Measurements from ENCODE around the gene CNNM3. TPM values are rescaled to one million over a fixed set of nuclear protein-coding genes. Genes with fewer than 3 reads are reported as not detected.

CNNM3 gene
- total and polyA plus RNA-seq, 12 donors, result 4.0 to 18.3 (median 13.1) TPM

DNA sequence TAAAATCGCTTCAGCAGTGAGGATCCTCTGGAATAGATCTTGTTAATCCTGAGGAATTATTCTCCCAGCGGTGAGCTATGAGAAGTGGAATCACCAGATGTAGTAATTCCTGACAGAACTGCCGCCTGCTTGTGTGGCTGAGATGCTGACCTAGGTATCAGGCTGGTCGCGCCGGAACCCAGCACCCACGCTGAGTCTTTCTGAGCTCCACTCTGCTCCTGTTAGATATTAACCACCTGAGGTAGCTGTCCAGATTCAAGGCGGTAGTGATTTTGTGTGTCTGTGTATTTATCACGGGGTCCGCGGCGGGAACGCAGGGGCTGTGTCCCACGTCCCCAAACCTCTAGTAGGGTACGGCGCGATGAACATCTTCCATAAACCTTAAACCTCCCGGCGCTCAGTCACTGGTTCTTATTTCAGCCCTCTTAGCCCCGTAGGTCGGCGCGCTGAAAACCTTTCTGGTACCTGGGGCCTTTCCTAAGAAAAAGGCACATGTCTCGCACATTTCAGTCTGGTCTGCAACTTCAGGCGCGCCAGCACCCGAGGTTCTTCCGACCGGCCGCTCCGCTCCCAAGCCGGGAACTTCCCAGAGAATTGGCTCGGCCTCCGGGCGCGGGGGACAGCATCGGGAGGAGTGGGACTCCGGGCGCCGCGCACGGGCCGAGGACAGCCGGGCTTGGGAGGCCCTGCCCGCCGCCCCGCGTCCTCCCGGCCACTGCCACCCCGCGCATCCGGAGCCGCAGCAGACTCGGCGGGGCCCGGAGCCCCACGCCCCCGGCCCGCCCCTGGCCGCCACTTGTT is 542 bp upstream of the CNNM3 start:
- ATAC-seq (no peak), DNase-seq (no peak)
- H3K4me3 ChIP-seq, result peak overlapping the region; percentile 20 to 96 (median 84)
- intact Hi-C loops (cut with DNase I), result loop anchor here in 4 of 10 donors (5.0 to 10.0 kb wide), 3 partner anchors 42 to 181 kb away; partner anchors contain the start of genes ANKRD39 (in 2 of the 4), CNNM4 (in 1 of the 4) and KANSL3 (in 1 of the 4)
- H3K4me1 ChIP-seq, result peaks cover 27 to 71% (median 58%) of the 10 kb centered on the region in 9 donors
- H3K27ac ChIP-seq, result peak overlapping the region; percentile 92 to 97 (median 96)
- peaks cover 0 to 21% (median 0%) of the 10 kb centered on the region in 9 donors for H3K36me3 ChIP-seq
- no peaks in the 10 kb centered on the region for H3K9me3 ChIP-seq
- TF ChIP-seq, protein P1, sequence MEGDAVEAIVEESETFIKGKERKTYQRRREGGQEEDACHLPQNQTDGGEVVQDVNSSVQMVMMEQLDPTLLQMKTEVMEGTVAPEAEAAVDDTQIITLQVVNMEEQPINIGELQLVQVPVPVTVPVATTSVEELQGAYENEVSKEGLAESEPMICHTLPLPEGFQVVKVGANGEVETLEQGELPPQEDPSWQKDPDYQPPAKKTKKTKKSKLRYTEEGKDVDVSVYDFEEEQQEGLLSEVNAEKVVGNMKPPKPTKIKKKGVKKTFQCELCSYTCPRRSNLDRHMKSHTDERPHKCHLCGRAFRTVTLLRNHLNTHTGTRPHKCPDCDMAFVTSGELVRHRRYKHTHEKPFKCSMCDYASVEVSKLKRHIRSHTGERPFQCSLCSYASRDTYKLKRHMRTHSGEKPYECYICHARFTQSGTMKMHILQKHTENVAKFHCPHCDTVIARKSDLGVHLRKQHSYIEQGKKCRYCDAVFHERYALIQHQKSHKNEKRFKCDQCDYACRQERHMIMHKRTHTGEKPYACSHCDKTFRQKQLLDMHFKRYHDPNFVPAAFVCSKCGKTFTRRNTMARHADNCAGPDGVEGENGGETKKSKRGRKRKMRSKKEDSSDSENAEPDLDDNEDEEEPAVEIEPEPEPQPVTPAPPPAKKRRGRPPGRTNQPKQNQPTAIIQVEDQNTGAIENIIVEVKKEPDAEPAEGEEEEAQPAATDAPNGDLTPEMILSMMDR (IDR thresholded peaks at IDR 0.05), result no peak
- H3K27me3 ChIP-seq, result no peaks in the 10 kb centered on the region
- WGBS, 2 donors, result 2% methylated on average over 59 to 60 of the region's 60 CpGs

DNA sequence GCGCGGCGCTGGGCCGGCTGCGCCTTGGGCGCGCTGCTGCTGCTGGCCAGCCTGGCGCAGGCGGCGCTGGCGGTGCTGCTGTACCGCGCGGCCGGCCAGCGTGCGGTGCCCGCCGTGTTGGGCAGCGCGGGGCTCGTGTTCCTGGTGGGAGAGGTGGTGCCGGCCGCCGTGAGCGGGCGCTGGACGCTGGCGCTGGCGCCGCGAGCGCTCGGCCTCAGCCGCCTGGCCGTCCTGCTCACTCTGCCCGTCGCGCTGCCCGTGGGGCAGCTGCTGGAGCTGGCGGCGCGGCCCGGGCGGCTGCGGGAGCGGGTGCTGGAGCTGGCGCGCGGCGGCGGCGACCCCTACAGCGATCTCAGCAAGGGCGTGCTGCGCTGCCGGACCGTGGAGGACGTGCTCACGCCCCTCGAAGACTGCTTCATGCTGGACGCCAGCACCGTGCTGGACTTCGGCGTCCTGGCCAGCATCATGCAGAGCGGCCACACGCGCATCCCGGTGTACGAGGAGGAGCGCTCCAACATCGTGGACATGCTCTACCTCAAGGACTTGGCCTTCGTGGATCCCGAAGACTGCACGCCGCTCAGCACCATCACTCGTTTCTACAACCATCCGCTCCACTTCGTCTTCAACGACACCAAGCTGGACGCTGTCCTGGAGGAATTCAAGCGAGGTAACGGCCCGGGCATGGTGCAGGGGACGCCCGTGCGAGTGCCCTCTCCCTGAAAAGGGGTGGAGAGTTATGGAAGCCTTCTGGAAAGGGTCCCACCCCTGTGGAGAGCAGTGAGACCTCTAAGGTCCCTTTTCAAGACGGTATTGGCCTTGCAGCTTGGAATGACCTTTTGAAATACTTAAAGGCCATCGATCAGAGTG is 1.0 kb downstream of the CNNM3 start:
- H3K27ac ChIP-seq, result peak overlapping the region in 9 of 10 donors; percentile 10 to 97 (median 31)
- H3K4me1 ChIP-seq, result peaks cover 24 to 69% (median 54%) of the 10 kb centered on the region in 9 donors

DNA sequence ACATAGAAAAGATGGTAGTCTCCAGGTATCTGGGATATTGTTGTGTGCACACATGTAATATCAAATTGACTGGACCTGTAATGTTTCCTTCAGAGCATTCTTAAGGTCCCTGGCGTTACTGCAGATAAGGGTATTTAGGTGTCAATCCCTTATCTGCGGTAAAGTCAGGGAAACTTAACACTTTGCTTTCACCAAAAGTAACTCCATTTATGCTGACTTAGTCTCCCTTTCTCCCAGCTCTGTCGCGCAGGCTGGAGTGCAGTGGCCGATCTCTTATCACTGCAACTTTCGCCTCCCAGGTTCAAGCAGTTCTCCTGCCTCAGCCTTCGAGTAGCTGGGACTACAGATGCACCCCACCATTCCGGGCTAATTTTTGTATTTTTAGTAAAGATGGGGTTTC is 1.8 kb downstream of the CNNM3 start:
- Histone ChIP-seq H3K4me3 (peak overlapping the region in 9 of 10 donors; percentile 27 to 96 (median 81)), H3K4me1 (peaks cover 24 to 68% (median 49%) of the 10 kb centered on the region in 9 donors), H3K27me3 (no peaks in the 10 kb centered on the region), H3K27ac (no peak overlapping the region), H3K36me3 (peaks cover 0 to 12% (median 0%) of the 10 kb centered on the region in 9 donors), H3K9me3 (no peaks in the 10 kb centered on the region)
- intact Hi-C loops (cut with DNase I), result loop anchor here in 4 of 10 donors (5.0 to 10.0 kb wide), 3 partner anchors 39 to 183 kb away; partner anchors contain the start of genes ANKRD39 (in 2 of the 4), CNNM4 (in 1 of the 4) and KANSL3 (in 1 of the 4)
- DNase-seq (no peak), ATAC-seq (no peak)
- TF ChIP-seq, protein P1 (IDR thresholded peaks at IDR 0.05), result no peak
- WGBS, 2 donors, result 68 to 76% methylated on average over 8 of the region's 8 CpGs

More for the DNA sequence above, 1.0 kb downstream of the CNNM3 start:
- 2 to 3% methylated on average over 66 to 89 of the region's 89 CpGs for WGBS, 2 donors
- Histone ChIP-seq H3K4me3 (peak overlapping the region; percentile 27 to 96 (median 84)), H3K27me3 (no peaks in the 10 kb centered on the region), H3K36me3 (peaks cover 0 to 12% (median 0%) of the 10 kb centered on the region in 9 donors), H3K9me3 (no peaks in the 10 kb centered on the region)
- ATAC-seq (peak in 2 of 8 donors; percentile 3 to 22), DNase-seq (no peak)
- intact Hi-C loops (cut with DNase I), result loop anchor here in 4 of 10 donors (5.0 to 10.0 kb wide), 3 partner anchors 40 to 182 kb away; partner anchors contain the start of genes ANKRD39 (in 2 of the 4), CNNM4 (in 1 of the 4) and KANSL3 (in 1 of the 4)
- TF ChIP-seq, protein P1 (IDR thresholded peaks at IDR 0.05), result no peak
